ENCODE measurements around the gene SYCE1L.
"Not testable (repeated sequence)": the region's sequence is repeated elsewhere in the genome, so short reads cannot be mapped to it uniquely, and the experiment has no call there.

The SYCE1L gene

DNA sequence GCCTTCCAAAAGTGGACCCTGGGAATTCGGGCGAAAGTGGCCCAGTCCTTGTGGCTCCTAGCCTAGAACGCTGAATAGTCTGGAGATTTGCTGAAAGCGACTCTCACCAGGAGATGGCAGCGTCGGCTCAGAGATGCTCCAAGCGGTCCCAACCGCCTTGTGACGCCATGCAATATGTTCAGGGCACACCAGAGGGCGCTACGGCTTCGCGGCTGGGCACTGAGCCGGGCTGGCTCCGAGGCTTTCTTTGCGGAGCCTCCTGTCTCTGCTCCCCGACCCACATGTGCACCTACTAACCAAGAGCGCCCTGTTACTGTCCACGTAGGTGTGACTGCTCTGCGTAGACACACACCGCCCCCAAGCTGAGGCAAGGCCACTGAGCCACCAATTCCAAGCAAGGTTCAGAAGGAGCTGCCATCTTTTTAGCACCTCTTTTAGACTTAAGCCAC lies 36.9 kb downstream of the SYCE1L start:
- in situ Hi-C loops (cut with HindIII; ENCODE audit: low pct_unique_long_range_greater_than_20kb, low sequenced_read_pairs): no loop called here
- DNase-seq (ENCODE audit: low read depth in 1 of 2, low spot score in 1 of 2): peak; percentile 55 to 87
- no peak for TF ChIP-seq JUND (IDR thresholded peaks at IDR 0.05; ENCODE audit: low read depth)

DNA sequence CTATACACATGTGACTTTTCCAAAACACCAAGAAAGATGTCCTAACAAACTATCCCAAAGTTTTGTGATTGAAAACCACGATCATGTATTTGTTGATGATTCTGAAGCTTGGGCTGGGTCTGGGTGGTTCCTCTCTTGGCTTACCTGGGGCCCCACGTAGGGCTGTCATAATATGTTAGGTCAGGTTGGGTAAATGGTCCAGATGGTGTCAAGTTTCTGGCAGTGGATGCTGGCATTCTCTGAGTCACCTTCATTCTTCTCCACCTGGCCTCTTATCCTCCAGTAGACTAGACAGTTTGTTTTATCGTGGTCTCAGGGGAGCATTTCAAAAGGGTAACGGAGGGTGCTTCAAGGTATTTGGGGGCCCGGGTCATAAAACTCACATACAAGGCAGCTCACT lies 39.4 kb downstream of the SYCE1L start:
- in situ Hi-C loops (cut with HindIII; ENCODE audit: low pct_unique_long_range_greater_than_20kb, low sequenced_read_pairs): no loop called here
- DNase-seq (ENCODE audit: low read depth in 1 of 2, low spot score in 1 of 2): no peak
- no peak for TF ChIP-seq JUND (IDR thresholded peaks at IDR 0.05; ENCODE audit: low read depth)

DNA sequence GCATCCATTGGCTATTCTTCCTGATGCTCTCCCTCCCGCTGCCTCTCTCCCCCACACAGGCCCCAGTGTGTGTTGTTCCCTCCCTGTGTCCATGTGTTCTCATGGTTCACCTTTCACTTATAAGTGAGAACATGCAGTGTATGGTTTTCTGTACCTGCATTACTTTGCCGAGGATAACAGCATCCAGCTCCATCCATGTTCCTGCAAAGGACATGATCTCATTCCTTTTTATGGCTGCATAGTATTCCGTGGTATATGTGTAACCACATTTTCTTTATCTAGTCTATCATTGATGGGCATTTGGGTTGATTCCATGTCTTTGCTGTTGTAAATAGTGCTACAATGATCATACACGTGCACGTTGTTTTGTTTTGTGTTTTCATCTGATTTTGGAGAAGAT lies 43.3 kb downstream of the SYCE1L start:
- in situ Hi-C loops (cut with HindIII; ENCODE audit: low pct_unique_long_range_greater_than_20kb, low sequenced_read_pairs); DNase-seq (ENCODE audit: low read depth in 1 of 2, low spot score in 1 of 2): not testable (repeated sequence)

DNA sequence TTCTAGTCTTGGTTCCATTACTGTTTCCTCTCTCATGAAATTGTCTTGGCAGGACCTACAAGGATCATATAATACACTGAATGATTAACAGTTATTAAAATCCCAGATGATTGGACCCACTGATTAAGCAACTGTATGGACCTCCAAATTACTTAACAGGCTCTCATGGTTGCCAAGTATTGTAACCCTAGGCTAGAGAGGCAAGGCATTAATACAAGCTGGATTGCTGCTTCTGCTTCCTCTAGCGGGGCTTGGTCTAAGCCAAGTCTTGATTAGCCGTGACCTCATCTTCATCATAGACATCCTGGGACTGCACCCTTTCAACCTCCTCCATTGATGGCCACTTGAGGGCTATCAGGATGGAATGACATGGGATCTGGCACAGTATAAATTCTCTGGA lies 46.9 kb downstream of the SYCE1L start:
- in situ Hi-C loops (cut with HindIII; ENCODE audit: low pct_unique_long_range_greater_than_20kb, low sequenced_read_pairs): no loop called here
- no peak for DNase-seq (ENCODE audit: low read depth in 1 of 2, low spot score in 1 of 2)
- TF ChIP-seq JUND (IDR thresholded peaks at IDR 0.05; ENCODE audit: low read depth): no peak

DNA sequence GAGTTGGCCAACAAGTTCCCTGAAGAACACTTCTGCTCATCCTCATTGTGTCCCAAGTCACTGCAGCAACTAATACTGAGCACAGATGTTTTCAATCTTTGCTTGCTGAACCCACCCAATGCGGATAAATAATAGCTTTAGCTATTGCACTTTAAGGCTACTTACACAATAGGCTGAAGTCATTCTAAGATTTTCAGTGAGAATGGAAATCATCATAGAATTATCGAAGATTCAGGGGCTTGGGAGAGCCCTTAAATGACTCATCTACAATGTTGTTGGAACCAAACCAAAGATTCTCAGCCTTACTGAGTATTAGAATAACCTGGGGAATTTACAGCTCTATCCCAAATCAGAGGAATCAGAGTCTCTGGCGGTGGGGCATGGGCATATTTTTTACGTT lies 51.2 kb downstream of the SYCE1L start:
- in situ Hi-C loops (cut with HindIII; ENCODE audit: low pct_unique_long_range_greater_than_20kb, low sequenced_read_pairs): no loop called here
- TF ChIP-seq JUND (IDR thresholded peaks at IDR 0.05; ENCODE audit: low read depth): no peak
- DNase-seq (ENCODE audit: low read depth in 1 of 2, low spot score in 1 of 2): no peak

Measured in T47D (cell line).